Lower leg skin (tissue), 3 donors: Measurements from ENCODE around the gene MCM6.

Experiments used
- CTCF ChIP-seq, 3 donors: fragments of 450-650 bp; IDR thresholded peaks; one replicate each; pipeline ENCODE4 v1.5.1; 2016; ENCODE audit warnings: antibody characterized with exemption in 3 of 3, mild to moderate bottlenecking in 3 of 3, moderate library complexity in 2 of 3
- POLR2A ChIP-seq, 2 donors: fragments of 450-650 bp; IDR thresholded peaks; one replicate each; pipeline ENCODE4 v1.6.1; 2016 to 2017; ENCODE audit warnings: antibody characterized with exemption in 2 of 2, mild to moderate bottlenecking in 1 of 2, moderate library complexity in 1 of 2

DNA sequence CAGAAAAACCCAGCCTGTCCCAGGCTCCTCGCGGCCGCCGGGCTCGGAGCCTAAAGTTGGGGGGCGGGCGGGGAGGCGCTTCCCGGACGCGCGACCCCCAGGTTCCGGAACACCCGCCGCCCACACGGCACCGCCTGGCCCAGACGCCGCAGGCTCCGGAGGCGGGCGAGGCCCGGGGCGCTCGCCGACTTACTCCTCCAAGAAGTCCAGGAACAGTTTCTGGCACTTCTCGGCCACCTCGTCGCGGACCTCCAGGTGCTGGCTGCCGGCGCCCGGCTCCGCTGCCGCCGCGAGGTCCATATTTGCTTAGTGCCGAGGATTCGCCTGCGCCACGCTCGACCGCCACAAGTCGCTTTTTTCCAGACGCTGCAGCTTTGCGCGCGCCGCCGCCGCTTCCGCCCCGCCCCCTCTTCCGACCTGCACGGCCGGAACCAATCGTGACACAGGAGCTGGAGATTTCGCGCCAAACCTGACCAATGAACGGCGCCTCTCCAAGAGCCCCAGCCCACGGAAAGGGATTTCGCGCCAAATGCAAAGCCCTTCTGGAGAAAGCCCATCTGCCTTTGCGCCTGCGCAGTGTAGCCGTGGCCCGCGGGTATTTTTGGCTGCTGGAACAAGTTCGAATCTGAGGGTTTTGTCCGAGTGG lies at the start of gene MCM6:
- TF ChIP-seq CTCF (IDR thresholded peaks at IDR 0.05): no peak
- TF ChIP-seq POLR2A (IDR thresholded peaks at IDR 0.05): no peak
